Measurements from ENCODE around the gene SLC29A2. TPM values are rescaled to one million over a fixed set of nuclear protein-coding genes. Genes with fewer than 3 reads are reported as not detected.

The SLC29A2 gene
- total and polyA plus RNA-seq, 2 of the 8 experiments (the other 6 are each of a cell fraction or from before 2014, with no cell fraction given) = 29.3 to 31.6 TPM

- no peak for TF ChIP-seq RAD21 (IDR thresholded peaks at IDR 0.05 in 1 of 2, conservative IDR thresholded peaks at IDR 0.05 in 1 of 2; ENCODE audit: low read depth in 2 of 2, low read length in 2 of 2)
- TF ChIP-seq POLR2A (IDR thresholded peaks at IDR 0.05; ENCODE audit: control extremely low read depth in 1 of 2, low read depth in 2 of 2, low read length in 2 of 2) = no peak
- no peak for TF ChIP-seq EP300 (IDR thresholded peaks at IDR 0.05; ENCODE audit: borderline replicate concordance in 1 of 2, low read depth in 2 of 2, low read length in 2 of 2)
- no peak for TF ChIP-seq BACH1 (IDR thresholded peaks at IDR 0.05; ENCODE audit: low read length)
- no peak for TF ChIP-seq NANOG (IDR thresholded peaks at IDR 0.05; ENCODE audit: insufficient read depth, low read depth, low read length, poor library complexity, severe bottlenecking)
- no peak for TF ChIP-seq SUZ12 (IDR thresholded peaks at IDR 0.05; ENCODE audit: low read length)
- no peak for TF ChIP-seq POU5F1 (IDR thresholded peaks at IDR 0.05; ENCODE audit: low read depth, low read length)
Measured at GRCh38 chr11:66327171-66328030, 44.2 kb downstream of the SLC29A2 start (continued).
